ENCODE measurements around the gene FOXC1.

The FOXC1 gene

GRCh38 chr6:1600063-1600763, 9.5 kb upstream of the FOXC1 start:
- no peak for DNase-seq

GRCh38 chr6:1600764-1601157, 9.0 kb upstream of the FOXC1 start:
- no peak for DNase-seq

- no peak for DNase-seq
Measured at GRCh38 chr6:1601158-1602048, 8.3 kb upstream of the FOXC1 start.

- no peak for DNase-seq
Measured at GRCh38 chr6:1602049-1602713, 7.5 kb upstream of the FOXC1 start.

- DNase-seq: no peak
Measured at GRCh38 chr6:1603708-1604107, 6.0 kb upstream of the FOXC1 start.

GRCh38 chr6:1604158-1605003, 5.3 kb upstream of the FOXC1 start:
- DNase-seq: peak; percentile 32

- no peak for DNase-seq
Measured at GRCh38 chr6:1605004-1605892, 4.5 kb upstream of the FOXC1 start.

- DNase-seq: no peak
Measured at GRCh38 chr6:1605893-1606779, 3.6 kb upstream of the FOXC1 start.

- no peak for DNase-seq
Measured at GRCh38 chr6:1606780-1607515, 2.8 kb upstream of the FOXC1 start.

GRCh38 chr6:1607516-1608221, 2.0 kb upstream of the FOXC1 start:
- no peak for DNase-seq

GRCh38 chr6:1608222-1609040, 1.3 kb upstream of the FOXC1 start:
- DNase-seq: no peak

GRCh38 chr6:1609041-1609647, 571 bp upstream of the FOXC1 start:
- DNase-seq: no peak

- DNase-seq: no peak
Measured at GRCh38 chr6:1610497-1611321, 994 bp downstream of the FOXC1 start.

- no peak for DNase-seq
Measured at GRCh38 chr6:1611322-1611571, 1.5 kb downstream of the FOXC1 start.

- DNase-seq: no peak
Measured at GRCh38 chr6:1611572-1612298, 2.0 kb downstream of the FOXC1 start.

GRCh38 chr6:1612299-1612973, 2.7 kb downstream of the FOXC1 start:
- no peak for DNase-seq

Measured in activated gamma-delta T cell (primary cell).